Keratinocyte (primary cell): ENCODE measurements around the gene DIO1. TPM values are rescaled to one million over a fixed set of nuclear protein-coding genes. Genes with fewer than 3 reads are reported as not detected.

Source experiments
- DNase-seq: peaks from one replicate; pipeline ENCODE4 v3.0.0-alpha.2; 2011; ENCODE audit warnings: low read depth, missing footprints, low spot score
- FAIRE-seq: peaks from 2 replicates; lab custom pipeline; 2011; peaks lifted over from hg19 to GRCh38; lab: Jason Lieb, UNC
- H2AFZ ChIP-seq: 2 replicates; pipeline ENCODE4 v1.6.0; 2012; ENCODE audit warnings: low read length, control low read depth, inconsistent platforms; ENCODE audit not compliant: control insufficient read depth
- H3K27ac ChIP-seq: 2 replicates; pipeline ENCODE4 v1.5.1; 2011; ENCODE audit warnings: low read length; ENCODE audit not compliant: control insufficient read depth, insufficient read depth
- H3K27me3 ChIP-seq: 3 replicates; pipeline ENCODE4 v1.6.0; 2011; ENCODE audit warnings: low read length; ENCODE audit not compliant: control insufficient read depth, insufficient read depth; ENCODE audit errors: extremely low read depth
- H3K36me3 ChIP-seq, 2 experiments: 2 replicates in 1 of 2; 3 replicates in 1 of 2; pipeline ENCODE4 v1.5.1; 2011; ENCODE audit warnings: low read length in 2 of 2, mild to moderate bottlenecking in 1 of 2; ENCODE audit not compliant: control insufficient read depth in 2 of 2, insufficient read depth in 2 of 2; ENCODE audit errors: extremely low read depth in 1 of 2
- H3K4me1 ChIP-seq: 3 replicates; pipeline ENCODE4 v1.5.1; 2011; ENCODE audit warnings: low read length; ENCODE audit not compliant: control insufficient read depth, insufficient read depth; ENCODE audit errors: extremely low read depth
- H3K4me2 ChIP-seq: 3 replicates; pipeline ENCODE4 v1.6.0; 2011; ENCODE audit warnings: low read depth, low read length; ENCODE audit not compliant: control insufficient read depth, insufficient read depth; ENCODE audit errors: extremely low read depth
- H3K4me3 ChIP-seq, 3 experiments: fragments of 200-600 bp in 1 of 3; sonication (generic) in 1 of 3; 2 replicates in 2 of 3; 3 replicates in 1 of 3; pipeline ENCODE4 v1.5.1; 2011 to 2016; ENCODE audit warnings: low read length in 3 of 3, mild to moderate bottlenecking in 3 of 3, control low read depth in 2 of 3, inconsistent platforms in 1 of 3, low read depth in 1 of 3, mixed read lengths in 1 of 3, mixed run types in 1 of 3, moderate library complexity in 1 of 3; ENCODE audit not compliant: control insufficient read depth in 2 of 3, insufficient read depth in 2 of 3; ENCODE audit errors: extremely low read depth in 1 of 3
- H3K79me2 ChIP-seq: 2 replicates; pipeline ENCODE4 v1.6.0; 2012; ENCODE audit warnings: low read length; ENCODE audit not compliant: control insufficient read depth, insufficient read depth
- H3K9ac ChIP-seq: 3 replicates; pipeline ENCODE4 v1.6.0; 2011; ENCODE audit warnings: low read length; ENCODE audit not compliant: control insufficient read depth, insufficient read depth; ENCODE audit errors: extremely low read depth
- H3K9me1 ChIP-seq: 3 replicates; pipeline ENCODE4 v1.6.0; 2011; ENCODE audit warnings: low read length; ENCODE audit not compliant: control insufficient read depth, insufficient read depth; ENCODE audit errors: extremely low read depth
- H3K9me3 ChIP-seq: 2 replicates; pipeline ENCODE4 v1.5.1; 2012; ENCODE audit warnings: low read depth, low read length; ENCODE audit not compliant: control insufficient read depth
- H4K20me1 ChIP-seq: 3 replicates; pipeline ENCODE4 v1.6.0; 2011; ENCODE audit warnings: low read length; ENCODE audit not compliant: control insufficient read depth, insufficient read depth; ENCODE audit errors: extremely low read depth
- EZH2 ChIP-seq: IDR thresholded peaks from one replicate; pipeline ENCODE4 v1.6.1; 2012; ENCODE audit warnings: inconsistent platforms, mild to moderate bottlenecking, low read length, moderate library complexity
- dilution Hi-C: fragments of 300-500 bp; cut with MboI; formaldehyde crosslinking; loops from one replicate; pipeline ENCODE4 v1.7.0; 2020; ENCODE audit warnings: low sequenced_read_pairs; ENCODE audit not compliant: extremely low pct_ligation_motif_present
- polyA plus RNA-seq, 5 experiments: library from polyadenylated mRNA; depleted of rRNA in 3 of 5; stranded (reverse) in 3 of 5; stranded (forward) in 1 of 5; unstranded in 1 of 5; fragments of >200 nt; gene quantifications; 1 replicate in 1 of 5; 2 replicates in 3 of 5; 3 replicates in 1 of 5; pipeline versions ENCODE4 v1.2.1 to v1.2.3, GENCODE V29; 2011 to 2012; ENCODE audit warnings: missing spikeins in 2 of 5, low read depth in 1 of 5, low replicate concordance in 1 of 5
- TF ChIP-seq, protein P1 (sequence below), 3 experiments: IDR thresholded peaks in 1 of 3; conservative IDR thresholded peaks in 1 of 3; optimal IDR thresholded peaks in 1 of 3; 2 replicates in 2 of 3; 3 replicates in 1 of 3; pipeline versions ENCODE3 to v1.5.1; 2011; ENCODE audit warnings: low read length in 3 of 3, mild to moderate bottlenecking in 3 of 3, moderate library complexity in 2 of 3, control low read depth in 1 of 3, inconsistent platforms in 1 of 3; ENCODE audit not compliant: insufficient read depth in 2 of 3; ENCODE audit errors: extremely low read depth in 1 of 3

Gene DIO1
- polyA plus RNA-seq, 1 donor (not counting 4 experiments of a cell fraction or from before 2014, with no cell fraction given): not detected

DNA sequence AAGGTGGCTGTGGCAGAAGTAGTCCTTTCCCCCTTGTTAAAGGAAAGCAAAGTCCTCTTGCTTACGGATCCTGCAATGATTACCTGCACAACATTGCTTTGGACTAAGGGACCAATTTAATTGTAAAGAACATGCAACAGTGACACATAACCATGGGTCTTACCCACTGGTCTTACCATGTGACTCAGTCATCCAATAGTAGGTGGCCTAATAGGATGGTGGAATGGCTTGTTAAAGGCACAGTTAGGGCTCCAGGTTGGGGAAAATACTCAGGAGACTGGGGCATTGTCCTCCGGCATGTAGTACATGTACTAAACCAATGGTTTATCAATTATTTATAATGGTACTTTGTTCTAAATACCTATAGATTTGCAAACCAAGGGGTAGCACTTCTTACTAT lies 2.3 kb upstream of the DIO1 start:
- Histone ChIP-seq H3K27me3 (no peaks in the 10 kb centered on the region), H3K9me1 (no peaks in the 10 kb centered on the region), H2AFZ (no peak overlapping the region), H3K9me3 (no peaks in the 10 kb centered on the region), H3K36me3 (no peaks in the 10 kb centered on the region), H3K4me2 (no peak overlapping the region), H3K9ac (no peak overlapping the region), H3K4me3 (no peak overlapping the region), H3K4me1 (peaks cover 18% of the 10 kb centered on the region), H3K79me2 (no peaks in the 10 kb centered on the region), H3K27ac (no peak overlapping the region), H4K20me1 (no peaks in the 10 kb centered on the region)
- FAIRE-seq (no peak), DNase-seq (no peak)
- dilution Hi-C loops: no loop called here
- TF ChIP-seq, protein P1, sequence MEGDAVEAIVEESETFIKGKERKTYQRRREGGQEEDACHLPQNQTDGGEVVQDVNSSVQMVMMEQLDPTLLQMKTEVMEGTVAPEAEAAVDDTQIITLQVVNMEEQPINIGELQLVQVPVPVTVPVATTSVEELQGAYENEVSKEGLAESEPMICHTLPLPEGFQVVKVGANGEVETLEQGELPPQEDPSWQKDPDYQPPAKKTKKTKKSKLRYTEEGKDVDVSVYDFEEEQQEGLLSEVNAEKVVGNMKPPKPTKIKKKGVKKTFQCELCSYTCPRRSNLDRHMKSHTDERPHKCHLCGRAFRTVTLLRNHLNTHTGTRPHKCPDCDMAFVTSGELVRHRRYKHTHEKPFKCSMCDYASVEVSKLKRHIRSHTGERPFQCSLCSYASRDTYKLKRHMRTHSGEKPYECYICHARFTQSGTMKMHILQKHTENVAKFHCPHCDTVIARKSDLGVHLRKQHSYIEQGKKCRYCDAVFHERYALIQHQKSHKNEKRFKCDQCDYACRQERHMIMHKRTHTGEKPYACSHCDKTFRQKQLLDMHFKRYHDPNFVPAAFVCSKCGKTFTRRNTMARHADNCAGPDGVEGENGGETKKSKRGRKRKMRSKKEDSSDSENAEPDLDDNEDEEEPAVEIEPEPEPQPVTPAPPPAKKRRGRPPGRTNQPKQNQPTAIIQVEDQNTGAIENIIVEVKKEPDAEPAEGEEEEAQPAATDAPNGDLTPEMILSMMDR (optimal IDR thresholded peaks at IDR 0.05 in 1 of 3, IDR thresholded peaks at IDR 0.05 in 1 of 3, conservative IDR thresholded peaks at IDR 0.05 in 1 of 3; ENCODE audit: extremely low read depth in 1 of 3, insufficient read depth in 2 of 3, low read length in 3 of 3): no peak
- no peak for TF ChIP-seq EZH2

DNA sequence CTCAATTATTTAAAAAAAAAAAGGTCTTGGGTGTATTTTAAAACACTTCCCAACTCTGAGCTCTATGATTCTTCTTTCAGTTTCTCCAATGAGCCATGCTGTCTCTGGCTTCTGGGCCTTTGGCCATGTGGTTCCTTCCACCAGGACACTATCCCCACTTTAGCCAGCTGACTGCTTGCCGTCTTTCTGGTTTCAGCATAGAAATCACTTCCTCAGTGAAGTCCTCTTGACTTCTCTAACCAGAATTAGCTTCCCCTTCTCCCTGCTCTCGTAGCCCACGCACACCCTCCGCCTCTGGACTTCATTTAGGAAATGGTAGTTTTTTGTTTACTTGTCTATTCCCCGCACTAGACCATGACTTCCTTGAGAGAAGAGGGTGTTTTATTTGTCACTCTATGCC lies 1.1 kb upstream of the DIO1 start:
- no peak for TF ChIP-seq EZH2
- TF ChIP-seq, protein P1 (optimal IDR thresholded peaks at IDR 0.05 in 1 of 3, IDR thresholded peaks at IDR 0.05 in 1 of 3, conservative IDR thresholded peaks at IDR 0.05 in 1 of 3; ENCODE audit: extremely low read depth in 1 of 3, insufficient read depth in 2 of 3, low read length in 3 of 3): no peak
- H2AFZ ChIP-seq: no peak overlapping the region
- no peaks in the 10 kb centered on the region for H3K27me3 ChIP-seq
- no peaks in the 10 kb centered on the region for H4K20me1 ChIP-seq
- H3K9me3 ChIP-seq: no peaks in the 10 kb centered on the region
- FAIRE-seq: no peak
- H3K36me3 ChIP-seq: no peaks in the 10 kb centered on the region
- no peak overlapping the region for H3K4me3 ChIP-seq
- no peaks in the 10 kb centered on the region for H3K9me1 ChIP-seq
- no peak overlapping the region for H3K4me2 ChIP-seq
- H3K79me2 ChIP-seq: no peaks in the 10 kb centered on the region
- no peak overlapping the region for H3K27ac ChIP-seq
- dilution Hi-C loops: no loop called here
- peaks cover 22% of the 10 kb centered on the region for H3K4me1 ChIP-seq
- no peak overlapping the region for H3K9ac ChIP-seq
- no peak for DNase-seq
